ENCODE data around the gene ITPRID1. TPM values are rescaled to one million over a fixed set of nuclear protein-coding genes. Genes with fewer than 3 reads are reported as not detected.

The ITPRID1 gene
- total and polyA plus RNA-seq, 2 donors from 2014 or later: not detected

DNA sequence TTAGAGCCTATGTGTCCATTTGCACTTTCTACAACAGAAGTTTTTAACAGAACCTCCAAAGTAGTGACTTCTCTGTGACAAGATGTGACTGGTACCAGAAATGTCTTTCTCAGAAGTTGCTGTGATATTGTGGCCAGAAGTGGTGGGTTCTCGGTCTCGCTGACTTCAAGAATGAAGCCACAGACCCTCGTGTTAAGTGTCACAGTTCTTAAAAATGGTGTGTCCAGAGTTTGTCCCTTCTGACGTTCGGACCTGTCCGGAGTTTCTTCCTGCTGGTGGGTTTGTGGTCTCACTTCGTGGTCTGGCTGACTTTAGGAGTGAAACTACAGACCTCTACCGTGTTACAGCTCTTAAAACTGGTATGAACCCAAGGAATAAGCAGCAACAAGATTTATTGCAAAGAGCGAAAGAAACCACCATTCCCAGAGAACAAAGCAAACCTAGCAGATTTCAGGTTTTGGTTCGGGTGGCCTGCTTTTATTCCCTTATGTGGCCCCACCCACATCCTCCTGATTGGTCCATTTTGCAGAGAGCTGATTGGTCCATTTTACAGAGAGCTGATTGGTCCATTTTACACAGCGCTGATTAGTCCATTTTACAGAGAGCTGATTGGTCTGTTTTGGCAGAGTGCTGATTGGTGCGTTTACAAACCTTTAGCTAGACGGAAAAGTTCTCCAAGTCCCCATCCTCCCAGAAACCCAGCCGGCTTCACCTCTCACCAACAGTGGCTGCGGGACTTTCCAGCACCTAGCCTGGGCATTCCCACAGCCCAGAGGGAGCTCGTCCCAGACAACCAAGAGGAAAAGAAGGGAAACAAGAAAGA is 3.0 kb downstream of the ITPRID1 start:
- Histone ChIP-seq H3K27me3 (ENCODE audit: control insufficient read depth, insufficient read depth, low read length) (no peaks in the 10 kb centered on the region), H3K4me3 (ENCODE audit: low read length in 3 of 3) (no peak overlapping the region), H3K27ac (ENCODE audit: low read depth in 2 of 2, low read length in 2 of 2) (no peak overlapping the region), H3K36me3 (ENCODE audit: control insufficient read depth in 2 of 3, insufficient read depth in 3 of 3, low read length in 3 of 3) (no peaks in the 10 kb centered on the region), H3K4me1 (ENCODE audit: control insufficient read depth in 2 of 3, insufficient read depth in 2 of 3, low read depth in 1 of 3, low read length in 3 of 3) (no peaks in the 10 kb centered on the region), H3K9ac (ENCODE audit: low read length in 3 of 3) (no peak overlapping the region), H3K9me3 (ENCODE audit: control insufficient read depth in 2 of 3, insufficient read depth in 1 of 3, low read length in 3 of 3) (no peaks in the 10 kb centered on the region)
- TF ChIP-seq, protein P1, sequence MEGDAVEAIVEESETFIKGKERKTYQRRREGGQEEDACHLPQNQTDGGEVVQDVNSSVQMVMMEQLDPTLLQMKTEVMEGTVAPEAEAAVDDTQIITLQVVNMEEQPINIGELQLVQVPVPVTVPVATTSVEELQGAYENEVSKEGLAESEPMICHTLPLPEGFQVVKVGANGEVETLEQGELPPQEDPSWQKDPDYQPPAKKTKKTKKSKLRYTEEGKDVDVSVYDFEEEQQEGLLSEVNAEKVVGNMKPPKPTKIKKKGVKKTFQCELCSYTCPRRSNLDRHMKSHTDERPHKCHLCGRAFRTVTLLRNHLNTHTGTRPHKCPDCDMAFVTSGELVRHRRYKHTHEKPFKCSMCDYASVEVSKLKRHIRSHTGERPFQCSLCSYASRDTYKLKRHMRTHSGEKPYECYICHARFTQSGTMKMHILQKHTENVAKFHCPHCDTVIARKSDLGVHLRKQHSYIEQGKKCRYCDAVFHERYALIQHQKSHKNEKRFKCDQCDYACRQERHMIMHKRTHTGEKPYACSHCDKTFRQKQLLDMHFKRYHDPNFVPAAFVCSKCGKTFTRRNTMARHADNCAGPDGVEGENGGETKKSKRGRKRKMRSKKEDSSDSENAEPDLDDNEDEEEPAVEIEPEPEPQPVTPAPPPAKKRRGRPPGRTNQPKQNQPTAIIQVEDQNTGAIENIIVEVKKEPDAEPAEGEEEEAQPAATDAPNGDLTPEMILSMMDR (IDR thresholded peaks at IDR 0.05; ENCODE audit: borderline replicate concordance, extremely low read depth, insufficient read depth): no peak
- DNase-seq (no peak), FAIRE-seq (no peak)
- intact Hi-C loops (cut with DNase I): no loop called here

GRCh38 chr7:31517513-31517912 is 3.6 kb downstream of the ITPRID1 start:
- intact Hi-C loops (cut with DNase I): no loop called here
- TF ChIP-seq, protein P1 (IDR thresholded peaks at IDR 0.05; ENCODE audit: borderline replicate concordance, extremely low read depth, insufficient read depth): no peak
- FAIRE-seq: no peak

GRCh38 chr7:31518766-31519165 is 4.9 kb downstream of the ITPRID1 start:
- intact Hi-C loops (cut with DNase I): no loop called here
- H3K9me3 ChIP-seq (ENCODE audit: control insufficient read depth in 2 of 3, insufficient read depth in 1 of 3, low read length in 3 of 3): no peaks in the 10 kb centered on the region
- no peak overlapping the region for H3K27ac ChIP-seq (ENCODE audit: low read depth in 2 of 2, low read length in 2 of 2)
- FAIRE-seq: no peak
- TF ChIP-seq, protein P1 (IDR thresholded peaks at IDR 0.05; ENCODE audit: borderline replicate concordance, extremely low read depth, insufficient read depth): no peak
- no peak overlapping the region for H3K9ac ChIP-seq (ENCODE audit: low read length in 3 of 3)
- H3K36me3 ChIP-seq (ENCODE audit: control insufficient read depth in 2 of 3, insufficient read depth in 3 of 3, low read length in 3 of 3): no peaks in the 10 kb centered on the region
- no peaks in the 10 kb centered on the region for H3K27me3 ChIP-seq (ENCODE audit: control insufficient read depth, insufficient read depth, low read length)
- H3K4me3 ChIP-seq (ENCODE audit: low read length in 3 of 3): no peak overlapping the region
- no peak for DNase-seq
- H3K4me1 ChIP-seq (ENCODE audit: control insufficient read depth in 2 of 3, insufficient read depth in 2 of 3, low read depth in 1 of 3, low read length in 3 of 3): no peaks in the 10 kb centered on the region

More at GRCh38 chr7:31517513-31517912, 3.6 kb downstream of the ITPRID1 start:
- Histone ChIP-seq H3K4me3 (ENCODE audit: low read length in 3 of 3) (no peak overlapping the region), H3K27ac (ENCODE audit: low read depth in 2 of 2, low read length in 2 of 2) (no peak overlapping the region), H3K36me3 (ENCODE audit: control insufficient read depth in 2 of 3, insufficient read depth in 3 of 3, low read length in 3 of 3) (no peaks in the 10 kb centered on the region), H3K9ac (ENCODE audit: low read length in 3 of 3) (no peak overlapping the region), H3K9me3 (ENCODE audit: control insufficient read depth in 2 of 3, insufficient read depth in 1 of 3, low read length in 3 of 3) (no peaks in the 10 kb centered on the region), H3K4me1 (ENCODE audit: control insufficient read depth in 2 of 3, insufficient read depth in 2 of 3, low read depth in 1 of 3, low read length in 3 of 3) (no peaks in the 10 kb centered on the region), H3K27me3 (ENCODE audit: control insufficient read depth, insufficient read depth, low read length) (no peaks in the 10 kb centered on the region)
- no peak for DNase-seq
